H1 (cell line): ENCODE measurements around the gene EBF3. TPM values are rescaled to one million over a fixed set of nuclear protein-coding genes. Genes with fewer than 3 reads are reported as not detected.

Source experiments
- CHD7 ChIP-seq: fragments of 300-600 bp; sonication (generic); IDR thresholded peaks from 2 replicates; pipeline ENCODE4 v1.7.1; 2012; ENCODE audit warnings: low read length, moderate library complexity, mild to moderate bottlenecking, inconsistent platforms; ENCODE audit not compliant: insufficient replicate concordance
- HDAC6 ChIP-seq: IDR thresholded peaks from one replicate; pipeline ENCODE4 v1.7.1; 2012; ENCODE audit warnings: low read depth, mild to moderate bottlenecking, inconsistent platforms, low read length, moderate library complexity
- polyA plus RNA-seq, 7 experiments: library from polyadenylated mRNA; depleted of rRNA in 3 of 7; stranded (reverse) in 5 of 7; unstranded in 2 of 7; fragments of >200 nt in 5 of 7; fragments of 200-250 nt in 2 of 7; gene quantifications; 1 replicate in 5 of 7; 2 replicates in 1 of 7; 4 replicates in 1 of 7; pipeline versions ENCODE4 v1.2.1 to v1.2.3, GENCODE V29; 2011 to 2013; ENCODE audit warnings: missing spikeins in 2 of 7, mixed read lengths in 2 of 7
- total RNA-seq: library from RNA; stranded (reverse); fragmentation: NEBNext Ultra II Directional; extraction: Animal tissue kit (Norgen Biotek cat#: 25700); gene quantifications from 2 replicates; pipeline ENCODE4 v1.2.1, GENCODE V29; 2021

EBF3 gene
- total and polyA plus RNA-seq, 2 of the 8 experiments (the other 6 are each of a cell fraction or from before 2014, with no cell fraction given), result 0.08 to 0.26 TPM

GRCh38 chr10:129882291-129883010 lies 81.6 kb downstream of the EBF3 start (continued):
- TF ChIP-seq CHD7 (no peak), HDAC6 (no peak)
